OCI-LY3 (cell line): Measurements from ENCODE around the gene DECR2.

ENCODE experiments used
- H2AFZ ChIP-seq: fragments of 200-600, 300-600 bp; shearing (Covaris generic); 2 replicates; pipeline ENCODE4 v1.6.0; 2014; ENCODE audit warnings: antibody characterized with exemption, low read depth, low read length
- H3K27ac ChIP-seq: fragments of 200-600, 300-600 bp; sonication (generic); 2 replicates; pipeline ENCODE4 v1.5.1; 2014; ENCODE audit warnings: mild to moderate bottlenecking, low read length, moderate library complexity, mixed read lengths
- H3K27me3 ChIP-seq: fragments of 200-600, 300-600 bp; sonication (generic); 2 replicates; pipeline ENCODE4 v1.6.1; 2014; ENCODE audit warnings: low read depth, low read length, mixed read lengths
- H3K36me3 ChIP-seq: fragments of 200-600, 300-600 bp; sonication (generic); replicated peaks from 2 replicates; pipeline ENCODE3; 2014; ENCODE audit warnings: low read depth, low read length, mixed read lengths
- H3K4me1 ChIP-seq: fragments of 300-600, 200-600 bp; sonication (generic); 2 replicates; pipeline ENCODE4 v1.6.1; 2014; ENCODE audit warnings: low read length, mixed read lengths
- H3K4me2 ChIP-seq: fragments of 200-600, 300-600 bp; sonication (generic); 2 replicates; pipeline ENCODE4 v1.6.1; 2014; ENCODE audit warnings: low read length, mixed read lengths
- H3K4me3 ChIP-seq: fragments of 300-600, 200-600 bp; sonication (generic); 2 replicates; pipeline ENCODE4 v1.5.1; 2014; ENCODE audit warnings: antibody characterized with exemption, mild to moderate bottlenecking, low read length, moderate library complexity
- H3K79me2 ChIP-seq: fragments of 300-600, 200-600 bp; shearing (Covaris generic); 2 replicates; pipeline ENCODE4 v1.6.1; 2014; ENCODE audit warnings: mild to moderate bottlenecking, low read length, mixed read lengths
- H3K9ac ChIP-seq: fragments of 300-600, 200-600 bp; shearing (Covaris generic); 2 replicates; pipeline ENCODE4 v1.6.0; 2014; ENCODE audit warnings: mild to moderate bottlenecking, low read length, moderate library complexity
- H3K9me3 ChIP-seq: fragments of 200-600, 300-600 bp; shearing (Covaris generic); 2 replicates; pipeline ENCODE4 v1.6.1; 2014; ENCODE audit warnings: low read length, mixed read lengths; ENCODE audit not compliant: insufficient read depth
- H4K20me1 ChIP-seq: fragments of 200-600, 300-600 bp; sonication (generic); 2 replicates; pipeline ENCODE4 v1.6.1; 2016; ENCODE audit warnings: low read length, mixed read lengths; ENCODE audit not compliant: insufficient read depth
- EZH2phosphoT487 ChIP-seq: fragments of 200-600 bp; shearing (Covaris generic); IDR thresholded peaks from 2 replicates; pipeline ENCODE4 v1.6.1; 2018; ENCODE audit warnings: antibody characterized with exemption, mixed run types, low read depth
- TF ChIP-seq, protein P1 (sequence below): fragments of 200-600, 300-600 bp; sonication (generic); IDR thresholded peaks from 2 replicates; pipeline ENCODE4 v1.5.1; 2014; ENCODE audit warnings: antibody characterized with exemption, low read length, low read depth

Gene DECR2

DNA sequence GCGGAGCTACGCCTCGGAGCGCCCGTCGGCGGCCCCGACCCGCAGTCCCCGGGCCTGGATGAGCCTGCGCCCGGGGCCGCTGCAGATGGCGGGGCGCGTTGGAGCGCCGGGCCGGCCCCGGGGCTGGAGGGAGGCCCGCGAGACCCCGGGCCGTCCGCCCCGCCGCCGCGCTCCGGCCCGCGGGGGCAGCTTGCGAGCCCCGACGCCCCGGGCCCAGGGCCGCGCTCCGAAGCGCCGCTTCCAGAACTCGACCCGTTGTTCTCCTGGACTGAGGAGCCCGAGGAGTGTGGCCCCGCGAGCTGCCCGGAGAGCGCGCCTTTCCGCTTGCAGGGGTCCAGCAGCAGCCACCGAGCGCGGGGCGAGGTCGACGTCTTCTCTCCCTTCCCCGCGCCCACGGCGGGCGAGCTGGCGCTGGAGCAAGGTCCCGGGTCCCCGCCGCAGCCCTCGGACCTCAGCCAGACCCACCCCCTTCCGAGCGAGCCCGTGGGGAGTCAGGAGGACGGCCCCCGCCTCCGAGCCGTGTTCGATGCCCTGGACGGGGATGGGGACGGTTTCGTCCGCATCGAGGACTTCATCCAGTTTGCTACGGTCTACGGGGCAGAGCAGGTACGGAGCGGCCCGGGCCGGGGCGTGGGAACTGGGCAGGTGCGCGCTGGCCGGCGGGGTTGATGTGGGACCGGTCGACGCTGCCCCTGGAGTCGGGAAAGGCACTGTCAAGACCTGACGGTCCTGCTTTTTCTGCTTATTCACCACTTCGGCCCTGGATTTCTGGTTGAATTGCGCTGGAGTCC, 24.6 kb downstream of the DECR2 start:
- H3K36me3 ChIP-seq: peaks cover 4% of the 10 kb centered on the region
- H3K27me3 ChIP-seq: peaks cover 11% of the 10 kb centered on the region
- peaks cover 40% of the 10 kb centered on the region for H3K79me2 ChIP-seq
- no peak overlapping the region for H2AFZ ChIP-seq
- peak overlapping the region; percentile 70 for H3K9ac ChIP-seq
- H3K4me3 ChIP-seq: peak overlapping the region; percentile 97
- H3K9me3 ChIP-seq: no peaks in the 10 kb centered on the region
- peaks cover 17% of the 10 kb centered on the region for H3K4me1 ChIP-seq
- H3K4me2 ChIP-seq: peak overlapping the region; percentile 86
- TF ChIP-seq, protein P1, sequence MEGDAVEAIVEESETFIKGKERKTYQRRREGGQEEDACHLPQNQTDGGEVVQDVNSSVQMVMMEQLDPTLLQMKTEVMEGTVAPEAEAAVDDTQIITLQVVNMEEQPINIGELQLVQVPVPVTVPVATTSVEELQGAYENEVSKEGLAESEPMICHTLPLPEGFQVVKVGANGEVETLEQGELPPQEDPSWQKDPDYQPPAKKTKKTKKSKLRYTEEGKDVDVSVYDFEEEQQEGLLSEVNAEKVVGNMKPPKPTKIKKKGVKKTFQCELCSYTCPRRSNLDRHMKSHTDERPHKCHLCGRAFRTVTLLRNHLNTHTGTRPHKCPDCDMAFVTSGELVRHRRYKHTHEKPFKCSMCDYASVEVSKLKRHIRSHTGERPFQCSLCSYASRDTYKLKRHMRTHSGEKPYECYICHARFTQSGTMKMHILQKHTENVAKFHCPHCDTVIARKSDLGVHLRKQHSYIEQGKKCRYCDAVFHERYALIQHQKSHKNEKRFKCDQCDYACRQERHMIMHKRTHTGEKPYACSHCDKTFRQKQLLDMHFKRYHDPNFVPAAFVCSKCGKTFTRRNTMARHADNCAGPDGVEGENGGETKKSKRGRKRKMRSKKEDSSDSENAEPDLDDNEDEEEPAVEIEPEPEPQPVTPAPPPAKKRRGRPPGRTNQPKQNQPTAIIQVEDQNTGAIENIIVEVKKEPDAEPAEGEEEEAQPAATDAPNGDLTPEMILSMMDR: no peak
- no peak for TF ChIP-seq EZH2phosphoT487
- no peak overlapping the region for H3K27ac ChIP-seq
- H4K20me1 ChIP-seq: peaks cover 20% of the 10 kb centered on the region

DNA sequence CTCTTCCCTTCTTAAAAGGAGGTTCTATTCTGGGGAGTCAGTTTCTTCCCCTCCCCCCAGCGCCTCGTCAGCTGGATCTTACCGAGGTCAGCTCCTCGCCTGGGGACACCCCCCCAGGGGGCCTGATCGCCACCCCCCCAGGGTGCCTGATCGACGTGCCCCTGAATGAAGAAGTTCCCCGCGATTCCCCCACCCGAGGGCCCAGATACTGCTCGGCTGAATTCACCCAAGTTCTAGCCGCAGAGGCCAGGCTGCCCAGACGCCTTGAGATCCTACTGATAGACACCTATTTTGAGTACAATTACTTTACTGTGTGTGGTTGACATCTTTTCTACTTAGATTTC, 25.2 kb downstream of the DECR2 start:
- Histone ChIP-seq H3K27ac (no peak overlapping the region), H3K27me3 (peaks cover 11% of the 10 kb centered on the region), H3K9ac (peak overlapping the region; percentile 70), H3K9me3 (no peaks in the 10 kb centered on the region), H3K4me1 (peaks cover 17% of the 10 kb centered on the region), H3K4me3 (peak overlapping the region; percentile 97), H2AFZ (no peak overlapping the region), H3K36me3 (peaks cover 4% of the 10 kb centered on the region), H3K4me2 (peak overlapping the region; percentile 86), H3K79me2 (peaks cover 40% of the 10 kb centered on the region), H4K20me1 (peaks cover 20% of the 10 kb centered on the region)
- TF ChIP-seq EZH2phosphoT487: no peak
- TF ChIP-seq, protein P1: no peak

DNA sequence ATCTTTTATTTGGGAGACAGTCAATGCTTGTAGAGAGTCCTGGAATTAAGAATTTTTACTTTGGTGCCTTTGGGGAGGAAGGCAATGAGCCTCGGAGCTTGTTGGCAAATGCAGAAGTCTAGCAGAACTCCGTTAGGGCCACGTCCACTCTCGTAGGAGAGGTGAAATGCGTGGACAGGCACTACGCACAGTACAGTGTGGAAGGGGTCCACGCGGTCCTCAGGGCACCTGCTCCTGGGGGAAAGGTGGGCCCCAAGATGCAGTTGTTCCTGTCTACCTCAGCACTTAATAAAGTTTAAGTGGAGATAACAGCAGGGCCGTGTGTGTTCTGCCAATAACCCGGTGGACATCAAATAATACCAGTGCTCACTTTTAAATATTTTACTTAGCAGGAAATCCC, 25.6 kb downstream of the DECR2 start:
- TF ChIP-seq EZH2phosphoT487: no peak
- TF ChIP-seq, protein P1: no peak
- H3K4me2 ChIP-seq: peak overlapping the region; percentile 86
- no peaks in the 10 kb centered on the region for H3K9me3 ChIP-seq
- H3K36me3 ChIP-seq: peaks cover 4% of the 10 kb centered on the region
- no peak overlapping the region for H2AFZ ChIP-seq
- H3K27ac ChIP-seq: no peak overlapping the region
- peaks cover 11% of the 10 kb centered on the region for H3K27me3 ChIP-seq
- H3K9ac ChIP-seq: no peak overlapping the region
- peaks cover 17% of the 10 kb centered on the region for H3K4me1 ChIP-seq
- peak overlapping the region; percentile 97 for H3K4me3 ChIP-seq
- H3K79me2 ChIP-seq: peaks cover 40% of the 10 kb centered on the region
- H4K20me1 ChIP-seq: peaks cover 20% of the 10 kb centered on the region

DNA sequence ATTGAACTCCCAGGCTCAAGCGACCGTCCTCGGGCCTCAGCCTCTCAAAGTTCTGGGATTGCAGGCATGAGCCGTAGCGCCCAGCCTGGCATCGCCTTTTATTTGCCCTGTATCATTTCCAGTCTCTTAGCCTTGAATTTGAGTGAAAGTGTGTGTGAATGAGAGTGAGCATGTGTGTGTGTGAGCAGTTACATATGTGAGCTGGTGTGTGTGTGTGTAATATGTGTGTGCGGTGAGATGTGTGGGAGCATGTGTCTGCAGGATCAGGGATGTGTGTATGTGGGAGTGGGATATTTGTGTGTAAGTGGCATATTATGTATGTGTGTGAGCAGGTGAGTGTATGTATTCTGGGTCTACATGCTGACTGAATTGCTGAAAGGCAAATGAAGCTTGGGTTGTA, 29.2 kb downstream of the DECR2 start:
- TF ChIP-seq, protein P1: no peak
- no peak for TF ChIP-seq EZH2phosphoT487
- peaks cover 4% of the 10 kb centered on the region for H3K36me3 ChIP-seq
- H3K4me2 ChIP-seq: no peak overlapping the region
- peaks cover 43% of the 10 kb centered on the region for H3K79me2 ChIP-seq
- H3K4me3 ChIP-seq: no peak overlapping the region
- no peak overlapping the region for H3K9ac ChIP-seq
- H3K4me1 ChIP-seq: peaks cover 8% of the 10 kb centered on the region
- H3K27me3 ChIP-seq: no peaks in the 10 kb centered on the region
- peaks cover 20% of the 10 kb centered on the region for H4K20me1 ChIP-seq
- H3K9me3 ChIP-seq: no peaks in the 10 kb centered on the region
- H3K27ac ChIP-seq: no peak overlapping the region
- no peak overlapping the region for H2AFZ ChIP-seq
